AG09309 (cell line): ENCODE data around the gene SDSL.

Source experiments
- DNase-seq: peaks from one replicate; pipeline ENCODE4 v3.0.0-alpha.2; 2010; ENCODE audit warnings: low read depth
- H3K4me3 ChIP-seq: 2 replicates; pipeline ENCODE4 v1.5.1; 2011; ENCODE audit warnings: mild to moderate bottlenecking, low read depth, low read length, moderate library complexity; ENCODE audit not compliant: control insufficient read depth
- CTCF ChIP-seq: IDR thresholded peaks from 2 replicates; pipeline ENCODE4 v1.5.1; 2011; ENCODE audit warnings: mild to moderate bottlenecking, low read depth, low read length, inconsistent platforms; ENCODE audit not compliant: insufficient read depth, control insufficient read depth; ENCODE audit errors: missing control alignments

SDSL gene

GRCh38 chr12:113382206-113382605 lies 40.0 kb upstream of the SDSL start:
- DNase-seq, result no peak
- TF ChIP-seq CTCF, result no peak
- H3K4me3 ChIP-seq, result no peak overlapping the region

- no peak for TF ChIP-seq CTCF
- no peak overlapping the region for H3K4me3 ChIP-seq
- no peak for DNase-seq
These were observed 37.4 kb upstream of the SDSL start for GRCh38 chr12:113384778-113385177.

- no peak overlapping the region for H3K4me3 ChIP-seq
- no peak for TF ChIP-seq CTCF
- no peak for DNase-seq
These were observed 36.8 kb upstream of the SDSL start for GRCh38 chr12:113385282-113385882.

GRCh38 chr12:113386866-113387566 lies 35.2 kb upstream of the SDSL start:
- no peak for DNase-seq
- no peak overlapping the region for H3K4me3 ChIP-seq
- no peak for TF ChIP-seq CTCF

- DNase-seq, result no peak
- H3K4me3 ChIP-seq, result no peak overlapping the region
- TF ChIP-seq CTCF, result no peak
These were observed 34.5 kb upstream of the SDSL start for GRCh38 chr12:113387631-113388030.

GRCh38 chr12:113388351-113388750 lies 33.8 kb upstream of the SDSL start:
- H3K4me3 ChIP-seq, result no peak overlapping the region
- no peak for DNase-seq
- TF ChIP-seq CTCF, result no peak
